Pancreas (tissue), 10 donors: ENCODE measurements around the gene MESD. TPM values are rescaled to one million over a fixed set of nuclear protein-coding genes. Genes with fewer than 3 reads are reported as not detected.

Experiments
- ATAC-seq, 4 donors: fragments of 200-7000 bp; cut with Tn5 transposase; one replicate each; pipeline versions ENCODE4 v1.8.0 to v1.9.1; 2020; ENCODE audit warnings: mild to moderate bottlenecking in 4 of 4, moderate library complexity in 4 of 4
- DNase-seq, 6 donors: peaks; one replicate each; pipeline ENCODE4 v3.0.0-alpha.2; 2020
- FAIRE-seq: peaks from 2 replicates; lab custom pipeline; 2012; peaks lifted over from hg19 to GRCh38; lab: Jason Lieb, UNC
- H3K27ac ChIP-seq, 4 donors: fragments of 200-600 bp; sonication (generic); 1 replicate in 3 of 4; 2 replicates in 1 of 4; pipeline versions ENCODE4 v1.5.0 to v1.8.0; 2020
- H3K27me3 ChIP-seq, 4 donors: fragments of 200-600 bp; one replicate each; pipeline ENCODE4 v1.8.0; 2021
- H3K36me3 ChIP-seq, 3 donors: fragments of 200-600 bp; sonication (generic) in 1 of 3; one replicate each; pipeline versions ENCODE4 v1.5.0 to v1.8.0; 2020 to 2021
- H3K4me1 ChIP-seq, 3 donors: fragments of 200-600 bp; one replicate each; pipeline ENCODE4 v1.8.0; 2021
- H3K4me3 ChIP-seq, 4 donors: fragments of 200-600 bp; sonication (generic) in 2 of 4; one replicate each; pipeline versions ENCODE4 v1.5.0 to v1.8.0; 2020 to 2021
- H3K9me3 ChIP-seq, 4 donors: fragments of 200-600 bp; one replicate each; pipeline ENCODE4 v1.8.0; 2021
- WGBS, 2 donors: extraction: QIAGEN DNeasy Blood & Tissue Kit; methylation state at CpG; one replicate each; pipeline ENCODE4 v1.1.7; 2013; 5-methylcytosine and 5-hydroxymethylcytosine counted together
- intact Hi-C, 3 donors: fragments of 100-400 bp; cut with DNase I; formaldehyde crosslinking; loops; one replicate each; pipeline versions ENCODE4 v1.11.1 to v1.14.2; 2022
- polyA plus RNA-seq, 2 donors: library from polyadenylated mRNA; stranded (reverse); fragments of 200-250 nt; gene quantifications; one replicate each; pipeline ENCODE4 v1.2.3, GENCODE V29; 2013
- total RNA-seq, 6 donors: library from RNA; stranded (reverse); fragmentation: NEBNext Ultra II Directional in 4 of 6; extraction: Animal tissue kit (Norgen Biotek cat#: 25700) in 4 of 6; gene quantifications; one replicate each; pipeline versions ENCODE4 v1.2.1 to v1.2.4, GENCODE V29; 2021 to 2023
- TF ChIP-seq, protein P1 (sequence below), 4 donors: fragments of 200-600 bp; sonication (generic) in 3 of 4; IDR thresholded peaks; one replicate each; pipeline versions ENCODE4 v1.5.0 to v1.8.0; 2021; ENCODE audit warnings: antibody characterized with exemption in 4 of 4
- donor health status: healthy with polysubstance abuse.
- donor health status: DM: no; HTN: no; CAD: no; lungs with moderate emphysema.
- donor health status: DM: no; HTN: no; CAD: no.
- donor health status: control.
- donor health status: control.
- donor health status: Bipolar disorder and iron deficiency.
- donor health status: DM: yes; HTN: yes; CAD: no.
- donor health status: DM: no; HTN: no; CAD: no.
- donor health status: DM: no; HTN: no; CAD: no.
- donor health status: DM: yes; HTN: yes; CAD: no.

Gene MESD
- total and polyA plus RNA-seq, 8 donors, result 10.5 to 18.5 (median 13.1) TPM

DNA sequence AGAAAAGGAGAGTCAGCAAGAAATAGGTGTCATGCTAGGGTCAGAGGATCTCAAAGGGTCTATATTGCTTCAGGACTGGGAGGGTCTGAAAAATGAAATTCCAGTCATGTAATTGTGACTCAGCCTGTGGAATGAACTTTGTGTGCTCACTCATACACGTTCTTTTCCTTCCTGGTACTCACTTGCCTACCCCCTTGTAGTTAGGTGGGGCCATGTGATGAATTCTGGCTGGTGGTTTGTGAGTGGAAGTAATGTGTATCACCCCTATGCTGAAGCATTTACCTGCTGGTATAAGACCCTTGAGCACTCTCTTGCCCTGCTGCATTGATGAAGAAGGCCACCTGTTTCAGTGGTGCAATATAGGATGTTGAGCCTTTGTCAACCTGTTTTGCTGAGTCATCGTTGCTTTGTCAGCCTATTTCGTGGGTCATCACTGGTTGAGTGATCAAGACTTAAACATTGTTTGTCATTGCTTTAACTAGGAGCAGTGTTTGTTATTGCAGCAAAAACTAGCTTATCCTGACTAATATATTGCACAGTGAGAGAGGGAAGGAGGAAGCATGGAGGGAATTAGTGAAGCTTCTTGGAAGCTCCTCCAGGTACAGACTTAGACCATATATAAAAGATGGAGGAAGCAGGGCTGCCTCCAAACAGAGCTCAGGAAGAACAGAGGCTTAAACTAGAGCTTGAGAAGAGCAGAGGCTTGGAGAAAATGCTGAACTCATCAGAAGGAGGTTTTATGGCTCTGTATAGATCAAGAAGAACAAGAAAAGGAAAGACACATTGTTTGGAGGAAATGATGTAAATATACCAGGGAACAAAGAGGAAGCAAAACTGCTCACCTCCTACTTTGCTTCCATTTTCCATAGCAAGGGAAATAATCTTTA is 40.0 kb upstream of the MESD start:
- no peak overlapping the region for H3K27ac ChIP-seq
- no peaks in the 10 kb centered on the region for H3K36me3 ChIP-seq
- H3K4me3 ChIP-seq, result no peak overlapping the region
- DNase-seq (no peak), FAIRE-seq (no peak), ATAC-seq (peak in 1 of 4 donors; percentile 15)
- no peaks in the 10 kb centered on the region for H3K9me3 ChIP-seq
- intact Hi-C loops, result no loop called here
- H3K4me1 ChIP-seq, result peaks cover 9 to 40% (median 21%) of the 10 kb centered on the region in 3 donors
- TF ChIP-seq, protein P1, sequence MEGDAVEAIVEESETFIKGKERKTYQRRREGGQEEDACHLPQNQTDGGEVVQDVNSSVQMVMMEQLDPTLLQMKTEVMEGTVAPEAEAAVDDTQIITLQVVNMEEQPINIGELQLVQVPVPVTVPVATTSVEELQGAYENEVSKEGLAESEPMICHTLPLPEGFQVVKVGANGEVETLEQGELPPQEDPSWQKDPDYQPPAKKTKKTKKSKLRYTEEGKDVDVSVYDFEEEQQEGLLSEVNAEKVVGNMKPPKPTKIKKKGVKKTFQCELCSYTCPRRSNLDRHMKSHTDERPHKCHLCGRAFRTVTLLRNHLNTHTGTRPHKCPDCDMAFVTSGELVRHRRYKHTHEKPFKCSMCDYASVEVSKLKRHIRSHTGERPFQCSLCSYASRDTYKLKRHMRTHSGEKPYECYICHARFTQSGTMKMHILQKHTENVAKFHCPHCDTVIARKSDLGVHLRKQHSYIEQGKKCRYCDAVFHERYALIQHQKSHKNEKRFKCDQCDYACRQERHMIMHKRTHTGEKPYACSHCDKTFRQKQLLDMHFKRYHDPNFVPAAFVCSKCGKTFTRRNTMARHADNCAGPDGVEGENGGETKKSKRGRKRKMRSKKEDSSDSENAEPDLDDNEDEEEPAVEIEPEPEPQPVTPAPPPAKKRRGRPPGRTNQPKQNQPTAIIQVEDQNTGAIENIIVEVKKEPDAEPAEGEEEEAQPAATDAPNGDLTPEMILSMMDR (IDR thresholded peaks at IDR 0.05), result no peak
- H3K27me3 ChIP-seq, result no peaks in the 10 kb centered on the region
- 64 to 65% methylated on average over 3 of the region's 3 CpGs for WGBS, 2 donors

DNA sequence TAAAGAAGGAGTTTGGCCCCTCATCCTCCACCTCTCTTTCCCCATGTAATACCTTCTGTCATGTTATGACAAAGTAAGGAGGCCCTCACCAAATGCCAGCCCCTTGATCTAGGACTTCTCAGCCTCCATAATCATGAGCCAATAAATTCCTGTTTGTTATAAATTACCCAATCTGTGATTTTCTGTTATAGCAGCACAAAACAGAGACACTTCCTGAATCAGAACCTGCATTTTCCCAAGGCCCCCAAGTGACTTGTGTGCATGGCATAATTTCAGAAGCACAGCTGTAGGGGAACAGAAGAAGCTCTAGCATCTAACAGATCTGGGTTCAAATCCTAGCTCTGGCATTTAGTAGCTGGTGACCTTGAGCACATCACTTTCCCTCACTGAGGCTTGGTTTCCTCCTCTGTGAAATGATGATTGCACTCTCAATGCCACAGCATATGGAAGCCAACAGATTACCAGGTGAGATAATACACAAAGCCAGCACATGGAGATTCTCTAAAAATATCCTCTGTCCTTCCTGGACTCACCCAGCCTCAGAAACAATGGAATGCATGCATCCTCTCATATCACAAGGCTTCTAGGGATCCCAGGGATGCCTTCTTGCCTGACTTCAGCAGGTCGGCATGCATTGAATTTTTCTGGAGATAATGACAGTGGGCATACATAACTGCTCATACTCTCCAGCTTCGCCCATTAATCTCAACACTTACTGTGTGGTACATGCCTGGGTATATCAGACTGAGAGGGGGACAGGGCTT is 37.4 kb upstream of the MESD start:
- intact Hi-C loops, result no loop called here
- peaks cover 2 to 26% (median 9%) of the 10 kb centered on the region in 3 donors for H3K4me1 ChIP-seq
- no peak overlapping the region for H3K4me3 ChIP-seq
- H3K36me3 ChIP-seq, result no peaks in the 10 kb centered on the region
- H3K27me3 ChIP-seq, result no peaks in the 10 kb centered on the region
- TF ChIP-seq, protein P1 (IDR thresholded peaks at IDR 0.05), result no peak
- FAIRE-seq, result no peak
- WGBS, 2 donors, result 90 to 94% methylated on average over 2 of the region's 2 CpGs
- no peak for DNase-seq
- H3K9me3 ChIP-seq, result no peaks in the 10 kb centered on the region
- H3K27ac ChIP-seq, result no peak overlapping the region
- ATAC-seq, result no peak

DNA sequence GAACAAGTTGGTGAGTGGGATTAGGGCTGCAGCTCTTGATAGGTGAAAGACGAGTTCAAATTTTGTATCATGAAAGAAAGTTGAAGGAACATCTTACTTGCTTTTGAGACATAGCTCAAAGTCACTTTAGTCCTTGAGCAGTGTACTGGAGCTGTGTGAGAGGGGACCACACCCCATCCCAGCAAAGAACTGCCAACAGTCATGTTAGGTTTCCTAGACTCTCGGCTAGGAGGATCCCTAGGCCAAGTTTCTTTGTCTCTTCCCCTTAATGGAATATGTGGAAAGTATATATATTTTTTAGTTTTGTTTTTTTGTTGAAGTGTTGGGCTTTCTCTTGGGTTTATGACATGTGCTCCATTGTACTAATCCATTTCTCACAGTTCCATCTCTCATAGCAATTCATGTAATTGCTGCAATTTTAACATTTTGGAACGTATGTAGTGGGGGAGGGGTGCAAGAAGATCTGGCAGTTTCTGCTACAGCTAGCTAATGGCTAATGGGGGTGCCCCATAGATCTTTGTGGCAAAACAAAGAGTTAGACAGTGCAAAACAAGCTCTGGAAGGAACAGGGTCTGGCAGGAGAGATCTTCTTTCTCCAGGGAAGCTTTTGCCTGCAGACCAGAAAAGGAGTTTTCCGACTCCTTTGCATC is 36.2 kb upstream of the MESD start:
- Histone ChIP-seq H3K4me1 (peaks cover 0 to 15% (median 6%) of the 10 kb centered on the region in 3 donors), H3K9me3 (no peaks in the 10 kb centered on the region), H3K36me3 (no peaks in the 10 kb centered on the region), H3K27ac (no peak overlapping the region), H3K27me3 (no peaks in the 10 kb centered on the region), H3K4me3 (no peak overlapping the region)
- no peak for FAIRE-seq
- WGBS, 2 donors, result 88 to 89% methylated on average over 4 of the region's 4 CpGs
- ATAC-seq, result no peak
- TF ChIP-seq, protein P1 (IDR thresholded peaks at IDR 0.05), result no peak
- no peak for DNase-seq
- intact Hi-C loops, result no loop called here

DNA sequence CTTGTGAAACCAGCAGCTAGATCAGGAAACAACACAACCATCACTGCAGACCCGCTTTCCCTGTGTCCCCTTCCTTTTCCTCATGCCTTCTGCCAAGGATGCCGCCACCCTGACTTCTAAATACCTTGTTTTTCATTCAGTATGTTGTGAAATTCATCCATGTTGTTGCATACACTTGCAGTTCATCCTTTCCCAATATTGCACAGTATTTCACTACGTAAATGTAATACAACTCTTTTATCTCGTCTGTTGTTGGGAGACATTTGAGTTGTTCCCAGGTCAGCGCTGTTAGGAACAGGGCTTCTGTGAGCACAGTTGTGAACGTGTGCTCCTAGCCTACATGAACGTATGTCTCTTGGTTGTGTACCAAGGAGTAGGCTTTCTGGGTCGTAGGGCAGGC is 35.3 kb upstream of the MESD start:
- TF ChIP-seq, protein P1 (IDR thresholded peaks at IDR 0.05), result no peak
- Histone ChIP-seq H3K9me3 (no peaks in the 10 kb centered on the region), H3K4me3 (no peak overlapping the region), H3K27ac (no peak overlapping the region), H3K4me1 (peaks cover 0 to 8% (median 0%) of the 10 kb centered on the region in 3 donors), H3K27me3 (no peaks in the 10 kb centered on the region), H3K36me3 (no peaks in the 10 kb centered on the region)
- intact Hi-C loops, result no loop called here
- ATAC-seq (no peak), FAIRE-seq (no peak), DNase-seq (no peak)
- 90 to 95% methylated on average over 8 of the region's 8 CpGs for WGBS, 2 donors
